ENCODE measurements around the gene BARX2. TPM values are rescaled to one million over a fixed set of nuclear protein-coding genes. Genes with fewer than 3 reads are reported as not detected.

BARX2 gene
- total RNA-seq, 1 donor from 2014 or later: 0.16 TPM

GRCh38 chr11:129440028-129440713, 64.5 kb downstream of the BARX2 start:
- DNase-seq: no peak

DNA sequence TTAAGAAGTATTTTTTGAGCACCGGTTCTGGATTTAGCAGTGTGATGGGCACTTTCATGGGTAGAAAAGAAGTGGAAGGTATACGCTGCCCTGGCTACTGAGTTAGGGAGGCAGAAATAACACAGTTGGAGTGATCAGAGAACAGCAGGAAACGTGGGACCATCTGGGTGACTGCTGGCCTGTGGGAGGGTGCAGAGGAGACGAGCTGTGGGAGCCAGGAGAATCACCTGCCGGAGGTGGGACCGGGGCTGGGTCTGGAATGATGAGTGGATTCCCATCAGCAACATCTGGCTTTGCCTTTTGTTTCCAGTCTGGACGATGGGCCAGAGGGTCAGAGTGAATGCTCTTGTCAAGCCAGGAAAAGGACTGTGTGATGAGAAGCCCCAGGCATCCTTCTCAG, 66.5 kb downstream of the BARX2 start:
- no peak for DNase-seq

- DNase-seq: no peak
Measured at GRCh38 chr11:129443276-129443675, 67.6 kb downstream of the BARX2 start.

DNA sequence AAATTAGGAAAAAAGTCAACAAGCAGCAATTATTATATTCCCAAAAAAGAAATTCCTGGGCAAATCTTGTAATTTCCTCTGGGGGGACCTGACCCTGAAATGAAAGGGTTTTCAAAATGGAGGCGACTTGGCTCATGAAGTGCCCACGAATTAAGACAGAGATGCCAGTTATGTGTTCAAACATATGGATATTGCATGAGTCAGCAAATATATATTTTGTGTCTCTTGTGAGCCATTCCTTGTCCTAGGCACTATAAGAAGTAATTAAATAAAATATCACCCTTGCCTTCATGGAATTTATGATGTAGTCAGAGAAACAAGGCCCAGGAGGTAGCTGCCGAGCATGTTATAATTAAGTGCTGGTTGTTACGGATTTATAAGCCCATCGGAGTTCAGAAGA, 68.6 kb downstream of the BARX2 start:
- no peak for DNase-seq

- no peak for DNase-seq
Measured at GRCh38 chr11:129445226-129445625, 69.6 kb downstream of the BARX2 start.

GRCh38 chr11:129446572-129446971, 70.9 kb downstream of the BARX2 start:
- no peak for DNase-seq

DNA sequence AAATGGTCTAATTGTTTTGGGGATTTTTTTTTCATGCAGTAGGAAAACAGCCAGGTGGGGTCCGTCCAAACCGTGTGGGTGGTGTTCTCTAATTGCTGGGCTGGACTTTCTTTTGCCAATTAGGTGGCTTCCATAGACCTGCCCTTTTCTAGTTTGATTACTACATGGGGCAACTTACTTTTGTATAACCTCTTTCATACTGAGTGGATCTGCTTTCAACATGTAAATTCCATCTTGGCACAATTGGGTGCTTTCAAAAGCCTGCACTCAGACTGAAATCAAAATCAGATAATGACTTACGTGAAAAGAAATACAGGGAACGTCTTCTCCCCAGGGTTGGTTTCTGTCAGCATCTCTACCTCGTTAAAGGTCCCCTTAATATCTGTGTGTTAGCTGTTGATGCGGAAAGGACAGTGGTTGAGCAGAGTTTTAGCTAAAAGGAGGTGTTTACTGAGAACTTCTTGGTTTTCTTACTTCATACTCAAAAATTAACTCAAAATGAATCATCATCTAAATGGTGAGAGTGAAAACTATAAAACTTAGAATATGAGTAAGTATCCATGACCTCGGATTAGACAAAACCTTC, 72.1 kb downstream of the BARX2 start:
- no peak for DNase-seq

- DNase-seq: no peak
Measured at GRCh38 chr11:129451524-129451923, 75.9 kb downstream of the BARX2 start.

DNA sequence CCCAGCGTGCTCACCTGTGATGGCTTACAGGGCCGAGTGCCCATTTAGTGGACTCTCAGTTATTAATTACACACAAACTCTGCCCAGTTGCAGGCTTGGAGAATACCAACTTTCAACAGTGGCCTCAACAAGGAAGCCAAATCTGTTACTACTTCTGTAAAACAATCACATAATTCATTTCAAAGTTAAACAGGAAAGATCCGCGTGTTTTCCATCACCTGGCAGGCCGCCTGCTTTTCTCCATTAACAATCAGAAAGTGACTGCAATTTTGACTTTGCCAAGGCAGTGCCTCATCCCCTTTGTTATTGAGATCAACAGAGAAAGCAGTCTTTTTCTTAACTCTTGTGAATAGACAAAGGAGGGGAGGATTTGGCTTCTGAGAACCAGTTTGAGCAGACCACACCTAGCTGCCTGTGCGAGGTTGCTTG, 77.7 kb downstream of the BARX2 start:
- DNase-seq: no peak

- DNase-seq: no peak
Measured at GRCh38 chr11:129455101-129455500, 79.5 kb downstream of the BARX2 start.

DNA sequence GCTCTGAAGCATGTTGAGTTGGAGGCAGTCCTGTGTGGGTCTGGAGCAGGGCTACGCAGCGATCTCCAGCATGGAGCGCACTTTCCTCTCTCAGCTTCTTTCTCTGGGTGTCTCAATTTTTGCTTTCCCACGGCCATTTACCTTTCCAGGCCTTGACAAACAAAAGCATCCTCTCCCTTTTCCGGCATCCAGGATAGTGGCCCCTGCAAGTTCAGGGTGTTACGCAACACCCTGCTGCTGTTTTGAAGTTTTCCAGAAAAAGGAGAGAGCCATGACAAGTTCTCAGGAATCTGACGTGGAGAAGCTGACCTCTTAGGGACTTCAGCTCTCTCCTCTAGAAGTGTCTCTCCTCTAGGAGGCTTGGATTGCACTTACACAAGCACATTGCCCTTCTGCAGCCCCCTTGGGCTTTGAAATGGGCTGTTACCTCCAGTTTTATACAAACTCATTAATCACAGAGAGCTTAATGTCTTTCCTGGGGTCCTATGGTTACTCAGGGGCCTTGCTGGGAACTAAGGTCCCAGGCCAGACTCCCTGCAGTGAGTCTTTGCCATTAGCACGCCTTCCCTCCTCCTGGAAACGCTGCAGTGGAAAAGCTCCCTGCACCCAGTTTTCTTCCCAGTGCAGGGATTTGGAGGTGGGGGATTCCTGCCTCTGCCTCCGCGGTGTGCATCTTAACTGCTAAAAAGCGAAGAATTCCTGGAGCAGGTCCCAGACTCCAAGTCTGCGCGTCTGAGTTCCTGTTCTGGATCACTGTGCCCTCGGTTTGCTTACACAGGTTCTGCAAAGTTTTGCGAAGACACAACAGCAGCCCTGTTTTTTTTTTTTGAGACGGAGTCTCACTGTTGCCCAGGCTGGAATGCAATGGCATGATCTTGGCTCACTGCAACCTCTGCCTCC, 80.4 kb downstream of the BARX2 start:
- no peak for DNase-seq

DNA sequence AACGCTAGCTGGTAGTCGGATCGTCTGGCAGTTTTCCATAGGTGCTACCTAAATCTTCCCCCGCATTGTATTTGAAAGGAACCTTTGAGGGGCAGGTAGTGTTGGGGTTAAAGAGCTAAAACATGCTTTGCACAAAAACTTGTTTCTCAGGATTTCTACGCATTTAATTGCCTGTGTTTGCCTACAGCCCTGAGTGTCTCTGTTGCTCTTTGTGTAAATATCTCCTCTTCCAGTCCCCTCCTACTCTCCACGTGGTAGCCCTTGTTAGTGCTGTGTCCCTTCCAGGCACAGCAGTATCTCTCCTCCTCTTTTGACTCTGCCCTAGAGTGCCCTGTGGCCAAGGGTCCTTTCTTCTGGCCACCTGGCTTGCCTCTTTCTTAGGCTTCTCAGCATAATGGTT, 81.7 kb downstream of the BARX2 start:
- no peak for DNase-seq

GRCh38 chr11:129458278-129458677, 82.6 kb downstream of the BARX2 start:
- DNase-seq: no peak

DNA sequence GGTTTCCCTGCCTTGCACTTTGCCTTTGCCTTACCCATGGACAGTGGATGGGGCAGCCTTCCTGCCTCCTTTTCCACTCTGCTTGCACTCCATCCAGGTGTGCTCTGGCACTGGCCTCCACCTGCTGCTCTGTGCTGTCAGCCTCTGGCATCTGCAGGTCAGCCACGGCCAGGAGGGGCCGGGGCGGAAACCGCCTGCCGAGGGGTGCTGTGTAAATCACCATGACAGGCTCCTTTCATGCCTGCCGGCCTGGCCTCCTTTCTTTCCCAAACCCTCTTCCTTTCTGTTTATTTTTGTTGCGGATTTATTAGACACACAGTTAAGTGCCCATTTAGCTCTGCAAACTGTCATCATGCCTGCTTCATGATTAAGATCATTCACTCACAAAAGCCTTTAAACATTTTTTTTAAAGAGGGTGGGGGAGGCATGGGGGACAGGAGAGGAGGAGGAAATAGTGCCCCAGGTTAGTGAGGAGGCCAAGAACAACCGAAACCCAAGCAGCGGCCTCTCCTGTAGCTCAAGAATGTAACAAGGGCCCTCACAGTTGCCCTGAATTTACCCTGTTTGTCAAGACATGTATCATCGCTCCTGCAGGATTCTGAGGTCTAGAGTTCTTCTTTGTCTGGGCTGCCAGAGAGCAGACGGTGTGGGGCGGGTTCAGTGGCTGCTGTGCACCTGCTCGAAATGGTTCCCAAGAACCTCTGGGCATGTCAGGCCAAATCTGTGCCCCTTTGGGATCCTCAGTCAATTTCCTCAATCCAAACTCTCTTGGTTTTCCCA, 83.3 kb downstream of the BARX2 start:
- DNase-seq: no peak

DNA sequence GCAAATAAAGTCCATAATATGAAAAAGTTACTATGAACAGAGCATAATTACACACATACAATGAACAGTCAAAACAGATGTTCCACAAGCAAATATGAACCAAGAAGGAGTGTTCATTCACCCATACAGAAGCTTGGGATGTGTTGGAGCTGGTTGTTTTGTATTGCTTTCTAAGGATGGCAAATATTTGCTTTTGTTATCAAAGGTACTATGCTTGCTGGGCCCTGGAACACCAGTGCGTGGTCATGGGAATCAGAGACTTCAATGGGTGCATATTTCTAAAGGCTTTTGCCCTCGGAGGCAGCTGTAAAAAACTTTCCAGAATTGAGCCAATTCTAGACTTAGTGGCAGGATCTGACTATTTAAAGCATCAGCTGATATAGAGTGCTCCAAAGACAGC, 85.1 kb downstream of the BARX2 start:
- DNase-seq: no peak

DNA sequence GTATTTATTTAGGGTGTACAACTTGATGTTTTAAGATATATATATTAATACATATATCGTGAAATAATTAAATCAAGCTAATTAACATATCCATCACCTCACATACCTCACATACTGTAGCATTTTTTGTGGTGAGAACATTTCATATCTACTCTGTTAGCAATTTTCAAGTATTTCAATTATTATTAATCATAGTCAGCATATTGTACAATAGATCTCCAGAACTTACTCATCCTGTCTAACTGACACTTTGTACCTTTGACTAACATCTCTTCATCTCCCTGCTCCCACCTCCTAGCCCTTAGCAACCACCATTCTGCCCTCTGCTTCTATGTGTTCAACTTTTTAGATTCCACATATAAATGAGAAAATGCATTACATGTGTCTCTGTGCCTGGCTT, 108.4 kb downstream of the BARX2 start:
- no peak for DNase-seq

DNA sequence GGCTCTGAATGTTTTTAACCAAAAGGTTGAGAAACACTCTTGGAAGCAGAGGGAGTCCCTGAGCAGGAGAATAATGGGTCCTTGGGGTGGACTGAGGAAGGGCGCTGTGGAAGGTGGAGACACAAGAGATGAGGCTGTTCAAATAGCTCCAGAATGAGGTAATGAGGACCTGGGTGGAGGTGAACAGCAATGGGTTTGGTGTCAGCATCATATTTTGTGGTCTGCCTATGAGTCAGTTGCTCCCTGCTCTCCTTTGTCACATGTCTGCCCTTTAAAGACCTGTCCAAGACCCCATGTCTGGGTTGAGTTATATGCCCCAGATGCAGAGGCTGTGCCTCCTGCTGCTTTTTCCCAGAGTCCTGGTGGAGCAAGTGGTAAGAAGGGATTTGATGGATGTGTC, 113.6 kb downstream of the BARX2 start:
- no peak for DNase-seq

DNA sequence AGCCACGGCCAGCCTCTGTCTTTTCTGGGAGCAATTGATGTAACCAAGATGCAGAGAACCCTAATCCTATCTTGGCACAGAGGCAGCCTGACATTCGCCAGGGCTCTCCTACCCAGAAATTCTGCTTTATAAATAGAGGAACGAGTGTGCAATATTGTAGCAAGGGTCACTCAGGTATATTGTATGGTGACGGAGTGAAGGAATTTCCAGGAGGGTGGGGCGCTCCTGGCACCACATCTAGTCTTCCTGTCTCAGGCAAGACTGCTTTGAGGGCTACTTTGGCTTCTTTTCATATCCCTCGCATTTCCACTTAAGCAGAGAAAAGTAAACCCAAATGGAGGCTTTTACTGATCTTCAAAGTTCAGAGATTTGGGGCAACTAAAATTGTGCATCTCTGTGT, 114.4 kb downstream of the BARX2 start:
- no peak for DNase-seq

- DNase-seq: no peak
Measured at GRCh38 chr11:129493746-129494145, 118.1 kb downstream of the BARX2 start.

Measured in occipital lobe (tissue), 2 donors.